Measurements from ENCODE around the gene FLRT1. TPM values are rescaled to one million over a fixed set of nuclear protein-coding genes. Genes with fewer than 3 reads are reported as not detected.
A peak's percentile ranks its signal among the peaks of the same experiment; 100 is the strongest.

FLRT1 gene
- total RNA-seq, 4 donors from 2014 or later = 0.32 to 1.4 (median 0.90) TPM

DNA sequence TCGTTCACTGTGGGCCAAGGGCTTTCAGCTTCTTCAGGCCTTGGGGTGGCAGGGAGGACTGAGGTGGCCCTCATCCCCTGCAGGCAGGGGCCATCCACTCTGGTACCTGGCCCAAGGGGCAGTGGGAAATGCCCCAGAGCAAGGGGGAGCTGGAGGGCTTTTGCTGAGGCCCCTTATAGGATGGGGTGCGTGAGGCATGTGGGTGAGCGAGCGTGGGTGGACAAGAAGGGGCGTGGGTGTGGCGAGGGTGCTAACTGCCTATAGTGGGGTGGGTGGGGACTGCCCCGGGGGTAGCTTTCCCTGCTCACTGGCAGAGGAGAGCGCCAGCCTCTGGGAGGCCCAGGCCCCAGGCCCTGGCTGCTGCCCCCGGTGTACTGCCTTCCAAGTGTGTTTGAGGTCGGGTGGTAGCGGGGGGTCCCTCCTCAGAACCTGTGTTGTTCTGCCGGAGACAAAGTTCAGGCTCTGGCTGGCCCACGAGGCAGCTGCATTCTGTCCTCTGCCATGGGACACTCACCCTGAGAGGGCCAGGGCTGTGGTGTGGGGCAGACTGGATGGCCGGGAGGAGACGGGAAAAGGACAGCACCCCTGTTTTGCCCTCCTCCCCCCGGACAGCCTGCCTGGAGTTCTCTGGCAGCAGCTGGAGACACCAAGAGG, 3.4 kb downstream of the FLRT1 start:
- WGBS, 2 donors (ENCODE audit: low coverage in 1 of 2) = 88% methylated on average over 16 of the region's 16 CpGs; no CpG with 5 or more reads in 1 of the 2 donors
- Histone ChIP-seq H3K27me3 (peaks cover 38% of the 10 kb centered on the region), H3K4me1 (peaks cover 0 to 21% (median 15%) of the 10 kb centered on the region in 4 donors), H3K27ac (no peak overlapping the region), H3K36me3 (no peaks in the 10 kb centered on the region), H3K4me3 (no peak overlapping the region), H3K9me3 (no peaks in the 10 kb centered on the region)
- in situ Hi-C loops (cut with MboI; ENCODE audit: low pct_ligation_motif_present in 1 of 4, low pct_unique_long_range_greater_than_20kb in 1 of 4, low sequenced_read_pairs in 3 of 4) (no loop called here), intact Hi-C loops (cut with DNase I; ENCODE audit: low total_unique reads) (loop anchor here (5.0 kb wide), 1 partner anchor 108 kb away; no protein-coding TSS in a partner anchor)
- TF ChIP-seq, protein P1, sequence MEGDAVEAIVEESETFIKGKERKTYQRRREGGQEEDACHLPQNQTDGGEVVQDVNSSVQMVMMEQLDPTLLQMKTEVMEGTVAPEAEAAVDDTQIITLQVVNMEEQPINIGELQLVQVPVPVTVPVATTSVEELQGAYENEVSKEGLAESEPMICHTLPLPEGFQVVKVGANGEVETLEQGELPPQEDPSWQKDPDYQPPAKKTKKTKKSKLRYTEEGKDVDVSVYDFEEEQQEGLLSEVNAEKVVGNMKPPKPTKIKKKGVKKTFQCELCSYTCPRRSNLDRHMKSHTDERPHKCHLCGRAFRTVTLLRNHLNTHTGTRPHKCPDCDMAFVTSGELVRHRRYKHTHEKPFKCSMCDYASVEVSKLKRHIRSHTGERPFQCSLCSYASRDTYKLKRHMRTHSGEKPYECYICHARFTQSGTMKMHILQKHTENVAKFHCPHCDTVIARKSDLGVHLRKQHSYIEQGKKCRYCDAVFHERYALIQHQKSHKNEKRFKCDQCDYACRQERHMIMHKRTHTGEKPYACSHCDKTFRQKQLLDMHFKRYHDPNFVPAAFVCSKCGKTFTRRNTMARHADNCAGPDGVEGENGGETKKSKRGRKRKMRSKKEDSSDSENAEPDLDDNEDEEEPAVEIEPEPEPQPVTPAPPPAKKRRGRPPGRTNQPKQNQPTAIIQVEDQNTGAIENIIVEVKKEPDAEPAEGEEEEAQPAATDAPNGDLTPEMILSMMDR (IDR thresholded peaks at IDR 0.05) = no peak
- TF ChIP-seq POLR2A (IDR thresholded peaks at IDR 0.05) (no peak), POLR2AphosphoS5 (IDR thresholded peaks at IDR 0.05) (no peak), EP300 (IDR thresholded peaks at IDR 0.05; ENCODE audit: low read depth) (no peak)
- no peak for DNase-seq

DNA sequence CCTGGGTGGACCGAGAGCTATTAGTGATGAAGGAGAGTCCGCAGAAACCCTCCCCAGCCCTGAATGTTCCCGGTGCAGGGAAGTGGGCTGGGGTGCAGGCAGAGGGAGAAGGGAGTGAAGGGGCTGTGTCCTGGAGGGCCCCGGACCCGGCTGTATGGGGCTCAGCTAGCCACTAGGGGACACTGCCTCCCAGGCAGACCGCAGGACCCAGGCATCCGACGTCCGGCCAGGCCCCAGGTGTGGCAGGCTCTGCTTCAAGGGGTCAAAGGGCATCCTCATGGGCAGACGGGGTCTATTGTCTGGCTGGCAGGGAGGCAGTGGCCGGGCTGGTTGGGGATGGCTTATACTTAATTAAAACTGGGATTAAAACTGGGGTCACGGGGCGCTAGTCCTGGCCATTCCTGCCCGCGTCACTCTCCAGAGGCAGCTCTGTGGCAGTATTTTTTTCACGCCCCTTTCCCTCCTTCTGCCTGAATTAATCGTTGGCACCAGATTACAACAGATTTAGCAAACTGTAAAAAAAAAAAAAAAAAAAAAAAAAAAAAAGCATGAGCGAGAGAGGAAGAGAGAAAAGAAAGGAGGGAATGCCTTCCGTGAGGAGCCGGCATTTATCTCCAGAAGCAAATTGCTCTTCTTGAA, 5.1 kb downstream of the FLRT1 start:
- no peaks in the 10 kb centered on the region for H3K36me3 ChIP-seq
- 63 to 70% methylated on average over 3 to 20 of the region's 20 CpGs for WGBS, 2 donors (ENCODE audit: low coverage in 1 of 2)
- no peaks in the 10 kb centered on the region for H3K9me3 ChIP-seq
- intact Hi-C loops (cut with DNase I; ENCODE audit: low total_unique reads) = no loop called here
- H3K4me1 ChIP-seq = peaks cover 0 to 14% (median 12%) of the 10 kb centered on the region in 4 donors
- no peak overlapping the region for H3K27ac ChIP-seq
- TF ChIP-seq EP300 (IDR thresholded peaks at IDR 0.05; ENCODE audit: low read depth) = no peak
- TF ChIP-seq, protein P1 (IDR thresholded peaks at IDR 0.05) = peak in 3 of 5 experiments; percentile 29 to 39 (median 29)
- peaks cover 24% of the 10 kb centered on the region for H3K27me3 ChIP-seq
- H3K4me3 ChIP-seq = no peak overlapping the region
- no peak for DNase-seq
- in situ Hi-C loops (cut with MboI; ENCODE audit: low pct_ligation_motif_present in 1 of 4, low pct_unique_long_range_greater_than_20kb in 1 of 4, low sequenced_read_pairs in 3 of 4) = no loop called here

DNA sequence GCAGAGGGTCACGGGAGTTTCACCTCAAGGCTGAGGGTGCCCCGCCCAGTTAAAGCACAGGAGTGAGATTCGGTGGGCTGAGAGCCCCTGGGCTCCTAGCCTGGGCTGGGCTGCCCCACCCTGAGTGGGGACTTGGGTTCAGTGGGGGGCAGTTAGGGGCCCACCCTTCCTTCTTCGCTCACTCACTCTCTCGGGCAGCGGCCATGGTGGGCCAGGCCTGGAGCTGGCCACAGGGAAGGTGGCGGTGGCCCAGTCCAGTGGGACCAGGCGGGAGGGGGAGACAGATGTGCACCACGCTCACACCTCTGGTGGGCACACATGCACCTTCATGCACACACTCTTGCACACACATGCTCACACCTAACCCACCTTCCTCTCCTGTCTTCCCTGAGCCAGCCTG, 6.1 kb downstream of the FLRT1 start:
- H3K27ac ChIP-seq = no peak overlapping the region
- DNase-seq = no peak
- intact Hi-C loops (cut with DNase I; ENCODE audit: low total_unique reads) (no loop called here), in situ Hi-C loops (cut with MboI; ENCODE audit: low pct_ligation_motif_present in 1 of 4, low pct_unique_long_range_greater_than_20kb in 1 of 4, low sequenced_read_pairs in 3 of 4) (no loop called here)
- peaks cover 14% of the 10 kb centered on the region for H3K27me3 ChIP-seq
- WGBS, 2 donors (ENCODE audit: low coverage in 1 of 2) = 86% methylated on average over 9 of the region's 9 CpGs; no CpG with 5 or more reads in 1 of the 2 donors
- H3K4me3 ChIP-seq = no peak overlapping the region
- no peaks in the 10 kb centered on the region for H3K36me3 ChIP-seq
- H3K4me1 ChIP-seq = peaks cover 0 to 4% (median 2%) of the 10 kb centered on the region in 4 donors
- TF ChIP-seq EP300 (IDR thresholded peaks at IDR 0.05; ENCODE audit: low read depth) (no peak), POLR2A (IDR thresholded peaks at IDR 0.05) (no peak), POLR2AphosphoS5 (IDR thresholded peaks at IDR 0.05) (no peak)
- TF ChIP-seq, protein P1 (IDR thresholded peaks at IDR 0.05) = no peak
- no peaks in the 10 kb centered on the region for H3K9me3 ChIP-seq

DNA sequence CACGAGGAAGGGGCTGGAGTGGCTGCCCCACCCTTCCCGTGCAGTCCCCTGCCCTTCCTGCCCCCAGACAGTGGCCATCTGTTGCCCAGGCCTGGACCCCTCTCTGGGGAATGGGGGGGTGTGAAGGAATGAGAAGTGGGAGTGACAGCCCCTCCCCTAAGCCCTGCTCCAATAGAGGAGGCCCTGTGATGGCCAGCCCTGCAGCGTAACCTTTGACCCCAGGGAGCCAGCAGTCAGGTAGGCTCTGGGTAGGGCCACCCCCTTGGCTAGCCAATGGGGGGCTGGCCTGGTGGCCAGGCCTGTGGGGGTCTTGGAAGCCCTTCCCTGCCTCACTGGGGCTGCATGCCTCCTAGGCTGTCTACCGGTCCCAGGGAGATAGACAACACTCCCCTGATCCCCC, 6.6 kb downstream of the FLRT1 start:
- intact Hi-C loops (cut with DNase I; ENCODE audit: low total_unique reads) = no loop called here
- in situ Hi-C loops (cut with MboI; ENCODE audit: low pct_ligation_motif_present in 1 of 4, low pct_unique_long_range_greater_than_20kb in 1 of 4, low sequenced_read_pairs in 3 of 4) = no loop called here
- Histone ChIP-seq H3K27me3 (peaks cover 9% of the 10 kb centered on the region), H3K36me3 (no peaks in the 10 kb centered on the region), H3K4me3 (no peak overlapping the region), H3K4me1 (peaks cover 0 to 3% (median 0%) of the 10 kb centered on the region in 4 donors), H3K9me3 (no peaks in the 10 kb centered on the region), H3K27ac (no peak overlapping the region)
- no peak for DNase-seq
- TF ChIP-seq, protein P1 (IDR thresholded peaks at IDR 0.05) = no peak
- no peak for TF ChIP-seq POLR2AphosphoS5 (IDR thresholded peaks at IDR 0.05)
- no peak for TF ChIP-seq EP300 (IDR thresholded peaks at IDR 0.05; ENCODE audit: low read depth)
- no peak for TF ChIP-seq POLR2A (IDR thresholded peaks at IDR 0.05)
- 59% methylated on average over 4 of the region's 4 CpGs; no CpG with 5 or more reads in 1 of the 2 donors for WGBS, 2 donors (ENCODE audit: low coverage in 1 of 2)
